Stimulated activated CD4-positive, alpha-beta T cell treated with anti-CD3 and anti-CD28 coated beads, Interleukin-12 subunit alpha, Interleukin-12 subunit beta, amount 100 ng/mL, for 4 hours (primary cell): ENCODE measurements around the gene CNIH3.

Experiments
- DNase-seq: peaks from one replicate; pipeline ENCODE4 v3.0.0-alpha.2; 2020

CNIH3 gene

DNA sequence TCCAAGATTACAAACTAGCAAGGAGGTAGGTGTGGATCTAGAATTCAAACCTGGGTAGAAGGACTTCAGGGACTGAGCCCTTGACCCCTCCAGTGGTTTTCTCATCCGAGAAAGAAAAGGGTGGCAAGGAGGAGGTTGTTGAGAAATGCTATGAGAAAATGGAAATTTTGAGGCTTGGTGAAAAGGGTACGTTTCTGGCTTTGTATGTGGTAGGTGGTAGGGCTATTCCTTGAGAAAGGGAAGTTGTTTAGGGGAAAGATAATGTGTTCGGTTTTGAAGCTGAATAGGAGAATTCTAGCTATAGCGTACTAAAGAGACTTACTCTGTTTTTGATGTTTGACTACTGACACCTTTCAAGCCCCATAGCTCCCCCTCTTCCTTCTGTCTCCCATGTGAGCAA lies 133.8 kb downstream of the CNIH3 start:
- no peak for DNase-seq

DNA sequence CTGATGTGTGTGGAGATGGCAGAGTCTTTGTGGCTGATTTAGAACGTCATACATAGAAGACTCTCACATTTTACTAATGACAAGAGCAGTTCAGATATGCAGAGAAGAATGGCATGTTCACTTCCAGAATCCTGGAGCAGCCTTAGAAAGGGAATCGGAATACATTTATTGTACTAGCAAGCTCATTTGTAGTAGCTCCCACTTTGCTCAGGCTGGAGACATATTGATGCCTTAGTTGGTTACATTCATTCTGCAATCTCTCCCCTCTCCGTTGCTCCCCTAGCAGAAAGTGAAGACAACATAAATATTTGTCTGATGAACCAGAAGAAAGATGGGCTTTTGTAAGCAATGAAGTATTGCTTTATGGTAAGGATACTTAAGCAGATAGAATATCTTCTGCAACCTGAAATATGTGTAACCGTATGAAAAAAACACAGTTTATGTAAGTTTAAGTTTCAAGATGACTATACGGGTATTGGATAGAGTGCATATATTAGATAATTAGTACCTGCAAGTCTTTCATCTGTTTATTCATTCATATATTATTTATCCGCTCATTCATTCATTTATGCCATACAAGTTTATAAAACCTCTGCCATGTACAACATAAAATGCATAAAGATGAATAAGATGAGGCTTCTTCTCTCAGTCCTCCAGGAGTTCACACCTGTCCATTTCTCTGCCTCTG lies 135.7 kb downstream of the CNIH3 start:
- DNase-seq = no peak

DNA sequence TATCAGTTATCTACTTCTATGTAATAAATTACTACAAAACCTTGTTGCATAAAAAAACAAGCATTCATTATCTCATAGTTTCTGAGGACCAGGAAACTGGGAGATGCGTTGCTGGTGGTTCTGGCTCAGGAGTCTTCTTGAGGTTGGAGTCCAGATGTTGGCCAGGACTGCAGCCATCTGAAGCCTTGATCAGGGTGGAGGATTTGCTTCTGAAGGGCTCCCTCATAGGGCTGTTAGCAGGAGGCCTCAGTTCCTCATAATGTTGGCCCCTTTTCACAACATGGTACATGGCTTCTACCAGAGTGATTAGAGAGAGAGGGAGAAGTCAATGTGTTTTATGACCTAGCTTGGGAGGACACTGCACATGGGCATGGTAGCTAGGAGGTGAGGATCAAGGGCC lies 137.4 kb downstream of the CNIH3 start:
- no peak for DNase-seq

DNA sequence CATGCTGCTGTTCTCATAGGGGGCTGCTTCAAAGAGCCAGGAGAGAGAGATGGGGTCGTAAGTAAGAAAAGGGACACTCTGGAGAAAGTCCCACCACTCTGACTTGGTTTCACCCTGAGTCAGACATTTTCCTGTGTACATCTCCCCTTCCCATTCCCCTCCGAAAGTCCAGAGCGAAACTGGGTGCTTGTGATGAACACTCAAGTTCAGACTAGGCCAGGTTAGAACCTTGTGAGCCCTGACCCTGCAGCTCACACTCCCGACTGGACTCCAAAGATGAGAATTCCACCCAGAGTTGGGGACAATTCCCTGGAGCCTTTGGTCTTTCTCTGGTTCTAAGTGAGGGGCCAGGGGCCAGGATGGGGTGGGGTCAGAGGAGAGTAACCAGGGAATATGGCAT lies 139.5 kb downstream of the CNIH3 start:
- no peak for DNase-seq

DNA sequence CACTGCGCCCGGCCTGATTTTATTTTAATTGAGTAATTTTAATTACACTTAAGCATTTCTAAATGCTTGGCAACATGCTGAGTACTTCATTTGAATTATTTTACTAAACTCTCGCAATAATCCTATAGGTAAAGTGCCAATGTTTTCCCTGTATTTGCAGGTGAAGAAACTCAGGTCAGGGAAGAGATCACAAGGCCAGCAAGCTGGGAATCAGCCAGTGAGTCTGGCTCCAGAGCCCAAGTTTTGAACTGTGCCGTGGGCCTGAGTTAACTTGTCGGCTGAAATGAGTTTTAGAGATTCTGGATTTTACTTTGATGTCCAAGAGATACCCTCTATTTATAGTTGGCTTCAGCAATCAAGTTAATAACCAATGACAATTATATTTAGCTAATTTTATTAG lies 141.4 kb downstream of the CNIH3 start:
- no peak for DNase-seq

DNA sequence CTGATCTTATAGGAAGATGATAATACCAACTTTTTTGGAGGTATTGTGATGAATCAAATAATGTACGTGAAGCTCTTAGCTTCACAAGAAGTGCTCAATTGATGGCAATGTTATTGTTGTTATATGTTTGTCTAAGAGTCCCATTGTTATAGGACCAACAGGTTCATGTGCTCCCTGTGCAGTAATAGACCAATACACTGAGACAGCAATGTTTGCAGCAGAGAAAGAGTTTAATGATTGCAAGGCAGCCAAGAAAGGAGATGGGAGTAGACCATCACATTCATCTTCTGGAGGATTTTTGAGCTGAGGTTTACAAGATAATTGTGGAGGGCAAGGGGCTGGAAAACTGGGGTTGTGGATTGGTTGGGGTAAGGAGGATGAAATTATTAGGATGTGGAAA lies 143.0 kb downstream of the CNIH3 start:
- DNase-seq = no peak

DNA sequence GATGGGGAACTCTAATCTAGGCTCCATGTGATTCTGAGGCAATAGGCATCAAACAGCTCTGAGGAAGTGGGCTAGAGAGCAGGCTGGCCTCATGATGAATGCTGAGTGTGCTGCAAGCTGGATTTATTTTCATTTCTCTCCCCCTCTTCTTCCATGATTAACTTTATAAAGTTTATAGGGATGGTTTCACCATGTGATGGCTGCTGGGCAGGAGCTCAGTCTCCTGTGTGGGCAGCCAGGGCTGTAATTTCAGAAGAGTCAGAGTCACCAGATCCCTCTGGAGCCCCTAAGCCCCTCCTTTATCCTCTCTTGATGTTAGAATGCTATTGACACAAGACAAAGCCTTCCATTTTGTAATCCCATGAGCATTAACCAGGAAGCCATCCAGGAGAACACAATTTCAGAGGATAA lies 143.6 kb downstream of the CNIH3 start:
- no peak for DNase-seq

DNA sequence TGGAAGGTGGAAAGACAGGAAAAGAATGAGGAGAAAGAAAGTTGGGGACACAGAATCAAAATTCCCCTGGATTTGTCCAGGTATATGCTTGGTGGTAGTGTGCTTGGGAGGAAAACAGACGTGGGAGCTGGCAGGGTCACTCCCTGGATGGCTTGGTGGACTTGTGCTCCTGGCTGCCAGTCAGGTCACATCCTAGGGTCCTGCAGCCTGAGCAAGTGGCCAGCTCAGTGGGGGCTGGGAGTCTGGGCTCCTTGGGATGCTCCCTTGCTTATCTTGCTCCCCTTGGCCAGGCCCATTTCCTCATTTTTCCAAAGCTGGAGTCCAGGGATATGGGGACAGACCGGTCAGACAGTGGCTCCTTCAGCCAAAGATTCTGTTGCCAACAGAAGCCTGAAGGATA lies 144.0 kb downstream of the CNIH3 start:
- DNase-seq = no peak

DNA sequence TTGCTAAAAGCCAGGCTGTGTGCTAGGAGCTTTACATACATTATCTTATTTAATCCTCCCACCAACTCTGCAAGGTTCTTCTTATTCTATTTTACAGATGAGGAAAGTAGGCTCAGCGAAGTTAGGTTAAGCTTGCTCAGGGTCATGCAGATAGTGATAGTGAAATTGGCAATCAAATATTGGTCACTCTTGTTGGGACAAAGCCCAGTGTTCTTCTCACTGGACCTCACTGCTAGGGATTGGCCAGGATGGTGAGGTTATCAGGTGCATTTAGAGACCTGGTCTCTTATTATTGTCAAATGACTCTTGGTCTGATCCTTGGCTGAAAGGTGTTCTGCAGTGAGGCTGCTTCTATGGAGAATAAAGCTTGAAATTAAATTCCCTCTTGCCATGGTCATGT lies 145.1 kb downstream of the CNIH3 start:
- no peak for DNase-seq

DNA sequence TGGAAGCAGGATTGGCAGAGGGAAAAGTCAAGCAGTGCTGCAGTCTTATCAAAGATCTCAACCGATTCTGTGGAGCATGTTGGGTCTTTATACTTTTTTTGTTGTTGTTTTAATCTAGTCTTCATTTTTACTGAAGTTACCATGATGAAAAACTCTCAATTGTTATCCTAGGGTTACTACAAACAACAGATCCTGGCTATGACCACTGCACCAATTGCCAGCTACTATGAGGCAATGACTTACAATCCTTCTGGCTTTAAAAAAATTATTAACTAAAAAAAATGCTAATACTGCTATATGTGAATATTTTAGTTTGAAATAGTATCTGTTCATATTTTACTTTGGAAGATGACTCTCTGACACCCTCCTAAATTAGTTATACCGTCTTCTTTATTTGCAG lies 145.9 kb downstream of the CNIH3 start:
- DNase-seq = no peak

DNA sequence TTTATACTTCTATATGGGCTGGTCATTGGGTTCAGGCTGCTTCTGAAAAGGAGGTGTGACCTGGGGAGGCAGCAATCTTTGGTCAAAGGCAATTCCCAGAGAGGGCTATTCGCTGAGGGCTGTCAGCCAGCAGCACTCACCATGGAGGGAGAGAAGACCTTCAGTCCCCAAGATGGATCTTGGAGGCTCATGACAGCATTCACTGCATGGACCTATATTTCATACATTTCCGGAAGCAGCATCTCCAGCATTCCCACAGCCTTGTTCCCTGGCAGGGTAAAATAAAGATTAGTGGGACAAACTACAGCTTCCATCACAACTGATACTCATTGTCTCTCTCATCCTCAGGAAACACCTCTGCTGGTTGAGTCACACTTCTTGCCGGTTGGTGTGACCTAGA lies 146.6 kb downstream of the CNIH3 start:
- no peak for DNase-seq

DNA sequence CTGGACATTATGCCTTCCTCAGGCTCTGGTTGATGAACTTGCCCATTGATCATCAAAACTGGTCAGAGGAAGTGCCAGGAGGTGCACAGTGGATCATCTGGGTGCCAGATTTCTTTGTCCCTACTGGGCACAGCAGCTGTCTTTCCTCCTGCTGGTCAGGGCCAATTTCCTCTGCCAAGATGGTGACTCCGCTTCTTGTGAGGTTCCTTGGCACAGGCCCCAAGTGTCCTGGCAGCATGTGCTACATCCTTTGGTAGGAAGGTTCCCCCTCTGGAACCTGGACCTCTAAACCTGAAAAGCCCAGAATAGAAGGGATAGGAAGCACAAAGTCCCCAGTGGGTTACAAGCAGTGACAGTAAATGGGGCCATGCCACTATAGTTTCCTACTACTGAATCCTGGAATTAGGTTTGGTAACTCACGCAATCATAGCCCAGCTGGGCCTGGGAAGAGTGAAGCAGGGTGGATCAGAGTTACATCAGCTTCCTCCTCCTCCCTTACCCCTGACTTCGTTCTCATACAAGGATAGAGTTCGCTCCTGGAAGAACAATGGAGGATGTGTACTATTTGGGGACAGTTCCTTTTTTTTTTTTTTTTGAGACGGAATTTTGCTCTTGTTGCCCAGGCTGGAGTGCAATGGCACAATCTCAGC lies 147.1 kb downstream of the CNIH3 start:
- DNase-seq = no peak

DNA sequence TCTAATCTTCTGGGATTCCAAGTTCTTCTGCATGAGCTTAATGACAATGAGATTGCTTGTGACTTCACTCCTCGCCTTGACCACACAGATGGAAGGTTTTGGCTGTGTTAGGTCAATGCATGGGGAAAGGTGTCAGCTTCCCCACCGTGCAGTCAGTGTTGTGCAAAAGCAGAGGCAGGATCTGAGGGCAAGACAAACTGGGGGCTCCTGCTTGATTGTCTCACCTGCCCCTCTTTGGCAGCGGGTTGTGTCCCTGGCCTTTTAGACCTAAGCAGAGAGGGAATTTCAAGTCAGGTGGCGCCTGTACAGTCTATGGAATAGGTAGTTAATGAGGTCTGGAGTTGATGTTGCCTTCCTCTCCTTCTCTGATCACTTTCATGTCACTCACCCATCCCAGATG lies 150.1 kb downstream of the CNIH3 start:
- no peak for DNase-seq

DNA sequence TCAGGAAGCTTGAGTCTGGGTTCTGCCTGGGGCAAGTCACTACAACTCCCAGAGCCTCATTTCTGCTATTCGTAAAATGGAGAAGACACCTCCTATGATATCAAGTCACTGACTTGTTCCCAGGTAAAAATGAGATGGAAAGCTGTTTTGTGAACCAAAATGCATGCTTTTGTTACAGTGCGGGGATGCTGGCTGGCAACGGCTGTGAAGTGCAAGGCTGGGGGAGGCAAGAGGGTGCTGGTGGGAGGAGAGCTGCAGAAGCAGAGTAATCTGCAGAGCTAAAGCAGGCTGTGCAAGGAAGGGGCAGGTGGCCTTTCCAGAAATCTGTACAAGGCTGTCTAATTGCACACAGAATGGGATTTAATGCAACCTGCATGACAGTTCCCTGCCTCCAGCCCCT lies 150.9 kb downstream of the CNIH3 start:
- DNase-seq = no peak

DNA sequence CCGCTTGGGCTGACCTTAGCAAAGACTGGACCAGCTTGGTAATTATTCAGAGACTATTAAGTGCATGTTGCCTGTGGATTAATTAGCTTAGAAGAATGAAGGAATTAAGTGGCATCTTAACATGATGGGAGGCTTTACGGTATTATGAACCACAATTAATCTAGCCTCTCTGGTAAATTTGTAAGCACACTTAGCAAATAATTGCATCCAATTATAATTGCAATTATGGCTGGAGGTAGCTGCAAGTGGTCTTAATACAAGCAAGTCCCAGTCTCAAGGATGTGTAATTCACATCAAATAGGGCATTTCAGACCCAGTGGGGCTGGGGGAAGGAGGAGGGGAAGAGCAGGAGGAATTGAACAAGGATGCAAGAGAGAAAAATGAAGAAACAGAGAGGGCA lies 151.6 kb downstream of the CNIH3 start:
- no peak for DNase-seq

DNA sequence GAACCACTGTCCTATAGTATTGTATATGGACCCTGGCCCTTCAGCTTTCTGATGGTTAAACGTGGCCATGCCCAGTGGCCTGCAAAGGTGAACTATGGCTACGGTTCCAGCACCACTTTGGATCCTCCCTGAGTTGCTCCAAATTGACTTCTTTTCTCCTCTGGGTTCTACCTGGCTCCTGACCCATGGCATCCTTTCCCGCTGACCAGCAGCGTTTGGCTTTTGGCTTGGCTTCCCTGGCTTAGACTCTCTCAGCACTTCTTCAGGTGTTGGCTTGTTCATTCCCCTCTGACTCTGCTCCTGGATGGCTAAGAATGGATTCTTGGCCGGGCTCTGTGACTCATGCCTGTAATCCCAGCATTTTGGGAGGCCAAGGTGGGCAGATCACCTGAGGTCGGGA lies 152.9 kb downstream of the CNIH3 start:
- no peak for DNase-seq

DNA sequence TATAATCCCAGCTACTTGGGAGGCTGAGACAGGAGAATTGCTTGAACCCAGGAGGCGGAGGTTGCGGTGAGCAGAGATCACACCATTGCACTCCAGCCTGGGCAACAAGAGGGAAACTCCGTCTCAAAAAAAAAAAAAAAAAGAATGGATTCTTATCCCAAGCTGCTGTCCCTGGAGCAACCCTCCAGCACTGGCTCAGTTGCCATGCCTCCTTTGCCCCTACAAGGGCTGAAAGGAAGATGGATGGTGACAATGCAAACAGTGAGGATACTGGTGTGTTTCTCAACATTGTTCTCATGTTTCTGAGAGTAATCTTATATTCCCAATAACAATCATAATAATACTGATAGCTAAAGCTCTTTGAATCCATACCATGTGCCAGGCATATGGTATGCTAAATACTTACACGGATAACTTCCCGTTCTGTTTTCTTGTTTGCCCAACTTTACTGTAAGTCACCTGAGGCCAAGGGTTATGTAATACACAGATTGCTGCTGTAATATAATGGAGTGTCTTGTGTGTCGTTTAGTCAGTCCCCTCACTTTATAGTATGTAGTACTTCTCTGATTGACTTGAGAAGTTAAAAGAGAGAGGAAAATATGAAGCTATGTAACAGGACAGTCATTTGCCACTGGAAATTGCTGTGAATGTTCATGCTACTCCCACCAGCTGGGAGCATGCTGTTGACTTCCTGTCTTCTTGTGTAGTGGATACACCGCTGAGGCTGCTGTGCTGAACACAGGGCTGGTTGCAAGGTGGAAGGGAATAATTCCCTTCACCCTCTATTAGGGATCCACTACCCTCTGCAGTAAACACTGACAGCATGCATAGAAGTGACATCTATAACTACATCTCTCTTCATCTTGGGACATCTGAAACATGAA lies 153.6 kb downstream of the CNIH3 start:
- DNase-seq = no peak

DNA sequence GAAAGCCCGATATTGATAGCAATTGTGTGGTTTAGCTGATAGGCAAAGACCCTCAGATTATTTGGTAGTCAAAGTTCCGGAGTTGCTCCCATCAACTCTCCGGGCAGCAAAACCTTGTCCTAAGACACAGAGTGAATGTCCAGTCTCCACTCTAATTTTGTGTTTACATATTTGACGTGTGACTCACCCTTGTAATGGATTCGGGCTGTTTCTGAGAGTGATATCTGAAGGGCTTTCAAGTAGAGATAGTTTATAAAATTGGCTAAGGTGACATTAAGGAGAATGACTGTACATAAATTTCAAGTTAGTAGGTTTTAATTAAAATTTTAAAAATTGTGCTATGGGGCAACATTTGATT lies 154.2 kb downstream of the CNIH3 start:
- DNase-seq = no peak

DNA sequence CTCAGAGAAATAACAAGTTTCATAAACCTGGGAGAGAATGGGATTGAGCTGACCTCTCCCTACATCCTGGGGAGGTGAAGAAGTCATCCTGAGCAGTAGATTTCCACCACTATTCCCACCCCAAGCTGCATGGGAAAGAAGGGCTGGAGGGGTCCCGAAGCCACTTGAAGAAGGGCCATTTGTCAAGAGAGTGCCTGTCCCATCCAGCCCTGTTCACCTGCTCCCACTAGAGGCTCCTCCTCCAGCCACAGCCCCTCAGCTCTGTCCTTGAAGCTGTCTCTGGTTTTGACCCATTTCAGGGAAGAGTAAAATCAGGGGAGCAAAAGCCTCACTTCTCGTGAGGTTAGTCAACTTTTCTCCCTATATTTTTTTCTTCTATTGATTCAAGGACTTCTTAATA lies 157.5 kb downstream of the CNIH3 start:
- DNase-seq = no peak

DNA sequence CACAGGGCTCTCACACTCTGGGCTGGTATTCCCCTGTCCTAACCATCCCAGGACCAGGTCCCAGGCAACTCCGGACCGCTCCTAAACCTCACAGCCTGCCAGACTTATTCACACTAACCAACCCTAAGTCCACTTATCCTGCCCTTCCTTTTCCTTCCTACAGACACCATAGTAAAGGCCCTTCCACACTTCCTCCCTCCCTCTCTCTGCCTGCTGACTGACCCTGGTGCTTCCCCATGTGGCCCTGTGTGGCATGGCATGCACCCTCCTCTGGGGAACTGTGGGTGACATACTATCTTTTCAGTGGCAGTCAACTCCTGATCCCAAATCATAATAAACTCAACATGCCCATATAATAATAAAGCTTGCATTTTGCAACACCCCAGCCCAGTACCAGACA lies 158.3 kb downstream of the CNIH3 start:
- DNase-seq = no peak

DNA sequence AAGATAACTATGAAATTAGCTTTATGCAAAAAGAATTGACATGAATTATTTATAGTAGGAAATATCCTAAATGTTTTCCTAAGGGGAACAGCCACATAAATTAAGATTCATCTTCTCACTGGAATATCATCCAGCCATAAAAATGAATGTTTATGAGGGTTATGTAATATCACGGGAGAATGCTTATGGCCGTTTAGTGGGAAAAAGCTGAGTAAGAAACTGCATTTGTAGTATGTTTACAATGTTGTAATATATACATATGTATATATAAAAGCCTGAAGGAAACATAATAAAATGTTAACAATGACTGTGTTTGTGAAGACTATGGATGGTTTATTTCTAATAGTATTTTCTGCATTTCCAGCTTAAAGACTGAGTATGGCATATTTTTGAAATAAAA lies 161.1 kb downstream of the CNIH3 start:
- DNase-seq = no peak

DNA sequence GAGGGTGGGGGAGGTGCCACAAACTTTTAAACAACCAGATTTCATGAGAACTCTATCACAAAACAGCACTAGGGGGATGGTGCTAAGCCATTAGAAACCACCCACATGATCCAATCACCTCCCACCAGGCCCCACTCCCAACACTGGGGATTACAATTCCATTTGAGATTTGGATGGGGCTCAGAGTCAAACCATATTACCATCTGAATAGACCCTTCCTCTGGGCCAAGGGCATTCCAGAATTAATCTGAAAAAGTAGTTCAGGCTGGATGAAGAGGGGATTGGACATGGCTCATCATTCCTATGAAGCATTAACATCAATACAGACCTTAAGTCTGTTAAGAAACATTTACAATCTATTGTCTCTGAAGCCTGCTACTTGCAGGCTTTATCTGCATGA lies 163.4 kb downstream of the CNIH3 start:
- DNase-seq = no peak

DNA sequence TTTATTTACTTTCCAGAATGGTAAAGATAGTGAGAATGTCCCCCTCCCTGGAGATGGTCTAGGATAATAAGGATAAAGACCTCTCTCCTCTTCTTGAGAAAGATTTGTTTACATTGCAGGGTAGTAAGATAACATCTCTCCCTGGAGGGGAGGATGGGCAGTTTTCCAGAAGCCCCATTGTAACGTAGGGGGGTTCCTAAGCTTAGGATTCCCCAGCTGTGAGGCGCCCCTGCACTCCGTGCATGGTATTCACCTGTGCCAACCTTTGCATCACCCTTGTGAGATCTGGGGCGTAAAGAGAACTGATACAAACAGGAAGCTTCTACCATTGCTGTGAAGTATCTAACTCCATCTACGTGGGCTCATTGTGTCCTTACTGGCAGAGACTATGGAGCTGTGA lies 164.6 kb downstream of the CNIH3 start:
- DNase-seq = no peak

DNA sequence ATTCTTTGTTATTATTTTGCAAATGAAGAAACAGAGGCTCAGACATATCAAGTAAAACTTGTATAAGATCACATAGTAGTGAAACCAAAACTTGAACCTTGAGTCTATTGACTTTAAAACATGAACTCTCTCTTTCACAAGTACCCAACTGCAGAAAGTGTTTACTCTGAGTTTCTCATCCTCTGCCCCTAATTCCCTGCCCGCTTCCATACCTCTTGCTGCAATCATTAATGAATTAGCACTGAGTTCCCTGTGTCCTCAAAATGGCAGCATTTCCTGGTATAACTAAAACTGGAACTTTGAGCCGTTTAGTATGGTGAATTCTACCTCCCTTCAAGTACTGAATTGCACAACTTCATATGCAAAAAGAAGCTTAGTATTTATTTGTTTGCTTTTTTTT lies 165.7 kb downstream of the CNIH3 start:
- DNase-seq = no peak
